Lung (tissue), 12 donors: ENCODE data around the gene SHOX. TPM values are rescaled to one million over a fixed set of nuclear protein-coding genes. Genes with fewer than 3 reads are reported as not detected.

Experiments used
- ATAC-seq: fragments of 200-7000 bp; cut with Tn5 transposase; one replicate; pipeline ENCODE4 v1.9.1; 2020; ENCODE audit warnings: moderate number of reproducible peaks; ENCODE audit not compliant: insufficient read depth, low FRiP score
- DNase-seq, 3 donors: peaks; one replicate each; pipeline ENCODE4 v3.0.0-alpha.2; 2013 to 2017
- H3K27ac ChIP-seq, 2 donors: one replicate each; pipeline ENCODE4 v1.5.1; 2013; ENCODE audit warnings: mild to moderate bottlenecking in 2 of 2, moderate library complexity in 2 of 2, control low read depth in 1 of 2, inconsistent platforms in 1 of 2, low read depth in 1 of 2, low read length in 1 of 2
- H3K27me3 ChIP-seq, 3 donors: one replicate each; pipeline ENCODE4 v1.5.1; 2013; ENCODE audit warnings: low read length in 2 of 3; ENCODE audit not compliant: control insufficient read depth in 3 of 3, insufficient read depth in 3 of 3
- H3K36me3 ChIP-seq, 4 donors: one replicate each; pipeline ENCODE4 v1.5.1; 2013; ENCODE audit warnings: low read length in 4 of 4, mild to moderate bottlenecking in 1 of 4, moderate library complexity in 1 of 4; ENCODE audit not compliant: control insufficient read depth in 4 of 4, insufficient read depth in 4 of 4
- H3K4me1 ChIP-seq, 5 donors: one replicate each; pipeline ENCODE4 v1.5.1; 2013; ENCODE audit warnings: low read length in 5 of 5, mild to moderate bottlenecking in 2 of 5, moderate library complexity in 1 of 5; ENCODE audit not compliant: control insufficient read depth in 5 of 5, insufficient read depth in 5 of 5
- H3K4me3 ChIP-seq: one replicate; pipeline ENCODE4 v1.5.1; 2013; ENCODE audit warnings: mild to moderate bottlenecking, control low read depth, moderate library complexity
- H3K9ac ChIP-seq, 2 donors: one replicate each; pipeline ENCODE4 v1.5.1; 2013; ENCODE audit warnings: low read length in 2 of 2, control low read depth in 1 of 2; ENCODE audit not compliant: insufficient read depth in 1 of 2
- H3K9me3 ChIP-seq, 4 donors: one replicate each; pipeline ENCODE4 v1.5.1; 2013; ENCODE audit warnings: low read length in 3 of 4, mild to moderate bottlenecking in 1 of 4, moderate library complexity in 1 of 4; ENCODE audit not compliant: control insufficient read depth in 4 of 4, insufficient read depth in 3 of 4
- WGBS, 2 donors: extraction: QIAGEN DNeasy Blood & Tissue Kit; methylation state at CpG; one replicate each; pipeline ENCODE4 v1.1.7; 2013; 5-methylcytosine and 5-hydroxymethylcytosine counted together
- polyA plus RNA-seq, 2 donors: library from polyadenylated mRNA; stranded (reverse); fragments of 200-250 nt; gene quantifications; one replicate each; pipeline ENCODE4 v1.2.1, GENCODE V29; 2013
- total RNA-seq, 2 donors: library from RNA; depleted of rRNA in 1 of 2; stranded (reverse); fragments of >200 nt in 1 of 2; gene quantifications; one replicate each; pipeline ENCODE4 v1.2.1, GENCODE V29; 2014 to 2021
- TF ChIP-seq, protein P1 (sequence below): IDR thresholded peaks from 2 replicates; pipeline ENCODE4 v1.5.1; 2012; ENCODE audit warnings: mild to moderate bottlenecking; ENCODE audit errors: control extremely low read depth, extremely low read depth
- donor health status: control.
- donor health status: control.
- donor health status: Bipolar disorder and iron deficiency.
- donor health status: healthy.
- donor health status: DM: yes; HTN: yes; CAD: no.

Gene SHOX
- total and polyA plus RNA-seq, 4 donors = not detected

DNA sequence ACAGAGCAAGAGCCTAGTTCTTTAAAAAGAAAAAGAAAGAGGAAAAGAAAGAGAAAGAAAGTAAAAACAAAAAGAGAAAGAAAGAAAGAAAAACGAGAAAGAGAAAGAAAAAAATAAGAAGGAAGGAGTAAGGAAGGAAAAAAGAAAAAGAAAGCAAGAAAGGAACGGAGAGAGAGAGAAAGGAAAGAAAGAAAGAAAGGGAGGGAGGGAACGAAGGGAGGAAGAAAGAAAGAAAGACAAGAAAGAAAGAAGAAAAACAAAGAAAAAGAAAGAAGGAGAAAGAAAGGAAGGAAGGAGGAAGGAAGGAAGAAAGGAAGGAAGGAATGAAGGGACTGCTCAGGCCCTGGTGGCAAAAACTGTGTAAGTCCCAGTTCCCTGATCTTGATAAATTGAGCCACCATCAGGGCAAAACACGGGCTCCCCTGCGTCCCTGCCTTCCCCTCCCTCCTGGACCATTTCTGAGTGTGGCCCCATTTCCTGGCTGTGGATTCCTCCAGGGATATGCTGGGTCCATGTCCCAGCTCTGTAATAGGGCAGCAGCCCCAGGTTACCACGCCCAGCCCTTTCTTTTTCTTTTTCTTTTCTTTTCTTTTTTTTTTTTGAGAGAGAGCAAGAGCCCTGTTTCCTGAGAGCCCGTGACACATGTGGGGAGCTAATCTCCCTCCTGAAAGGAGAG is 44.8 kb downstream of the SHOX start:
- Histone ChIP-seq H3K9ac (no peak overlapping the region), H3K4me3 (no peak overlapping the region), H3K9me3 (peaks cover 0 to 11% (median 0%) of the 10 kb centered on the region in 4 donors), H3K27ac (no peak overlapping the region), H3K4me1 (no peaks in the 10 kb centered on the region), H3K36me3 (no peaks in the 10 kb centered on the region), H3K27me3 (no peaks in the 10 kb centered on the region)
- no peak for ATAC-seq
- WGBS, 2 donors = 33 to 44% methylated on average over 6 to 7 of the region's 7 CpGs
- DNase-seq = no peak
- TF ChIP-seq, protein P1, sequence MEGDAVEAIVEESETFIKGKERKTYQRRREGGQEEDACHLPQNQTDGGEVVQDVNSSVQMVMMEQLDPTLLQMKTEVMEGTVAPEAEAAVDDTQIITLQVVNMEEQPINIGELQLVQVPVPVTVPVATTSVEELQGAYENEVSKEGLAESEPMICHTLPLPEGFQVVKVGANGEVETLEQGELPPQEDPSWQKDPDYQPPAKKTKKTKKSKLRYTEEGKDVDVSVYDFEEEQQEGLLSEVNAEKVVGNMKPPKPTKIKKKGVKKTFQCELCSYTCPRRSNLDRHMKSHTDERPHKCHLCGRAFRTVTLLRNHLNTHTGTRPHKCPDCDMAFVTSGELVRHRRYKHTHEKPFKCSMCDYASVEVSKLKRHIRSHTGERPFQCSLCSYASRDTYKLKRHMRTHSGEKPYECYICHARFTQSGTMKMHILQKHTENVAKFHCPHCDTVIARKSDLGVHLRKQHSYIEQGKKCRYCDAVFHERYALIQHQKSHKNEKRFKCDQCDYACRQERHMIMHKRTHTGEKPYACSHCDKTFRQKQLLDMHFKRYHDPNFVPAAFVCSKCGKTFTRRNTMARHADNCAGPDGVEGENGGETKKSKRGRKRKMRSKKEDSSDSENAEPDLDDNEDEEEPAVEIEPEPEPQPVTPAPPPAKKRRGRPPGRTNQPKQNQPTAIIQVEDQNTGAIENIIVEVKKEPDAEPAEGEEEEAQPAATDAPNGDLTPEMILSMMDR = no peak

DNA sequence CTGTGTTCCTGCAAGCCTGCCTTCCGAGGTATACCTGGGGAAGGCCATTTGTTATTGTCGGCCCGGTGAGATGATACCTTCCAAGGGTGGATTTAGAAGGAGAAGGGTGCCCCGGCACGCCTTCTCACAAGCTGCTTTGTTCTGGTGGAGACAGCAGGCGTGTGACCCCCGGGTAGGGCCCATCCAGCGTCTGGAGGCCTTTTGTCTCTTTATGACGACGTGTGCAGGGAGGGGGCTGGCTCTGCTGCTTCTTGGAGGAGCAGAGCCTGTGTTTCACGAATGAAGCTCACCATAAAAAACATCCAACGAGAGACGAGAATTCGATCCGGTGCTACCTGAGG is 45.3 kb downstream of the SHOX start:
- WGBS, 2 donors = 49 to 69% methylated on average over 15 of the region's 15 CpGs
- H3K4me1 ChIP-seq = no peaks in the 10 kb centered on the region

DNA sequence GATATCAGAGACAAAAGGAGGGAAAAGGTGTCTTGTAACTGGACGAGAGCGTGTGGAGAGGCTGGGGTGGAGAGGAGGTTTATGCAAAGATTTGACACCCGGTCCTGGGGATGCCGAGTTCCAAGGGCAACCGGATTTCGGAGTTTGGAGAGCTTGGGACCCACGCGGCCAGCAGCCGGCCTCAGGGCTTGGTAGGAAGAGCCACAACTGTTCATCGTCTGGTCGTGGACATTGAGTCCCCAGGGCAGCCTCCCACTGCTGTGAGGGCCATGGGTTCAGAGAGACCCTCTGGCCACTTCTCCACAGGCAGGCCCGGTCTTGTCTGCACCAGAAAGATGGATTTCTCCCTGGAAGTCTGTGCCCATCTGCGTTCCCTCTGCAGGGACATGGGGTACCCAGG is 46.8 kb downstream of the SHOX start:
- TF ChIP-seq, protein P1 = no peak
- no peaks in the 10 kb centered on the region for H3K27me3 ChIP-seq
- WGBS, 2 donors = 87 to 93% methylated on average over 13 of the region's 13 CpGs
- ATAC-seq (no peak), DNase-seq (no peak)
- peaks cover 0 to 9% (median 0%) of the 10 kb centered on the region in 4 donors for H3K9me3 ChIP-seq
- H3K9ac ChIP-seq = no peak overlapping the region
- no peak overlapping the region for H3K4me3 ChIP-seq
- H3K36me3 ChIP-seq = no peaks in the 10 kb centered on the region
- no peak overlapping the region for H3K27ac ChIP-seq
- H3K4me1 ChIP-seq = no peaks in the 10 kb centered on the region

More for the DNA sequence above, 45.3 kb downstream of the SHOX start:
- Histone ChIP-seq H3K9me3 (peaks cover 0 to 11% (median 0%) of the 10 kb centered on the region in 4 donors), H3K9ac (no peak overlapping the region), H3K4me3 (no peak overlapping the region), H3K27ac (no peak overlapping the region), H3K36me3 (no peaks in the 10 kb centered on the region), H3K27me3 (no peaks in the 10 kb centered on the region)
- DNase-seq = no peak
- TF ChIP-seq, protein P1 = no peak
- no peak for ATAC-seq
